A172 (cell line): Measurements from ENCODE around the gene DYRK1A. TPM values are rescaled to one million over a fixed set of nuclear protein-coding genes. Genes with fewer than 3 reads are reported as not detected.

Experiments
- DNase-seq: peaks from one replicate; pipeline ENCODE4 v3.0.0-alpha.2; 2015; ENCODE audit warnings: low spot score
- total RNA-seq: library from RNA; depleted of rRNA; stranded (reverse); fragments of >200 nt; shearing (Covaris generic); gene quantifications from 2 replicates; pipeline ENCODE4 v1.2.3, GENCODE V29; 2014

The DYRK1A gene
- total RNA-seq, 1 experiment from 2014 or later = 59.0 TPM

DNA sequence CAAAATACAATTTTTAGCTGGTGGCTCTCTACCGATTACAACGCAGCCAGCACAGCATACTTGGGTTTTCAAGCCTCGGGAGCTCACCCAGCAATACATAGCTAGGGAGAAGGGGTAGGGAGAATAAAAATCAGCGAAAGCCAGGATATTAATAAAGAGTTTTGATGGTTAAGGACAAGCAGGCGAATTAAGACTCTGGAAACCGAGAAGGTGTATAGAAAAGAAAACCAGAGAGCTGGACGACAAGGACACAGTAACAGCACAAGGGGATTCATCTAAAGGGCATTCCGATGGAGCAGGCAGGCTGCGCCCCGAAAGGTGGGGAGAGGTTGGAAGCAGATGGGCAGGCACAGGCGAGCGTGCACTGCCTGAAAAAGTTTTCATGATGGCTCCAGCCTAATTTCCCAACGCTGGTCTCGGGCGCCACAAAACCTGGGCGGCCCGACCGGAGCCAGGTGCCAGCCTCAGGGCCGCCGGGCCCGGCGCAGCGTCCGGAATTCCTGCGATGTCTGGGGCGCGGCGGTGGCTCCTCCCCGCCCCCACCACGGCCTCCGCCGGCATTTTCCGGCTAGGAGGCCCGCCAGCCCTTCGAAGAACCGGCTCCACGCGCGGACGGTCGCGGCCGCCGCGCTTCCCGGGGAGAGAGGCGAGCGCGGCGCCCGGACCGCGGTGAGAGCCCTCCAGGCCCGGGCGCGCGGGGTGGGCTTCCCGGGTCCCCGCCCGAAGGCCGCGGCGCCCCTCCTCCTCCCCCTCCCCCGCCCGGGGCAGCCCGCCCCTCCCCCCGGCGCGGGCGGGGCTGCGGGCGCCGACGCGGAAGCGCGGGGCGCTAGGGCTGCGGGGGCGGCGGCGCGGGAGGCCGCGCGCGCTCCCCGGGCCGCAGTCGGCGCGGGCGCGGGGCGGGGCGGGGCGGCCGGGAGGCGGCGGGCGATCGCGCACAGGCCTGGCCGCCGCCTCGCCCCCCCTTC, 774 bp upstream of the DYRK1A start:
- DNase-seq = peak; percentile 68

- no peak for DNase-seq
Observed at GRCh38 chr21:37367336-37367702, 746 bp downstream of the DYRK1A start.

DNA sequence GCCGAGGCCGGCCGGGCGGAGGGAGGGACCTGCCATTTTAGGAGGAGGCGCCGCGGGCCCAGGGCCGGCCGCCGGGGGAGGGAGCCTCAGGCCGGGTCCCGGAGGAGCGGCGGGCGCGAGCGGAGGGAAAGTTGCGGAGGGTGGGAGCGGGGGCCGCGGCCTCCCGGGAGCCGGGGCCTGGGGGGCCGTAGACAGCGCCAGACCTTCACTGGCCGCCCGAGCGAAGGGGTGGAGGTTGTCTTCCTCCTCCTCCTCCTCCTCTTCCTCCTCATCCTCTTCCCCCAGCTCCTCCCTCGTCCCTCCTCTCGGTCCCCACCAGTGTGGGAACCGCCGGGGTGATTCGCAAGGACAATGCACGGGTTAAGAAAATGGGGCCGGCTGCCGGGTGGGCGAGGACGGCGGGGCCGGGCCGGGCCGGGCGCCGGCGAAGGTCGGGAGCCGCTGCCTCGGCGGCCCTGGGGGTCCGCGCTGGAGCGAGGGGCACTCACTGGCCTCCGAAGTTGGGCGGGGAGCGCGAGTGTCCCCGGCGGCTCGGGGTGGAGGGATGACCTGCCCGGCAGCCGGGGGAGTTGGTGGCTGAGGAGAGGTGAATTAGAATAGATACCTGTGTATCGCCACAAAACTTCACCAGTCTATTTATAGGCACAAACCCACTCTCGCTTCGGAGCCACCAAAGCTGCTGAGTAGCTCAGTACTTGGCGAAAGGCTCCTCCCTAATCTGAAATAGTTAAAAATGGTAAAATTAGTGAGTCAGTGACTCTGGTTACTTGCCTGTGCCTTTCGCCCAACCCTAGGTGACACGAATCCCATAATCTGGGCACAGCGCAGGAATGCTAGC, 1.3 kb downstream of the DYRK1A start:
- DNase-seq = peak; percentile 62

GRCh38 chr21:37368541-37369279, 2.1 kb downstream of the DYRK1A start:
- peak; percentile 53 for DNase-seq

DNA sequence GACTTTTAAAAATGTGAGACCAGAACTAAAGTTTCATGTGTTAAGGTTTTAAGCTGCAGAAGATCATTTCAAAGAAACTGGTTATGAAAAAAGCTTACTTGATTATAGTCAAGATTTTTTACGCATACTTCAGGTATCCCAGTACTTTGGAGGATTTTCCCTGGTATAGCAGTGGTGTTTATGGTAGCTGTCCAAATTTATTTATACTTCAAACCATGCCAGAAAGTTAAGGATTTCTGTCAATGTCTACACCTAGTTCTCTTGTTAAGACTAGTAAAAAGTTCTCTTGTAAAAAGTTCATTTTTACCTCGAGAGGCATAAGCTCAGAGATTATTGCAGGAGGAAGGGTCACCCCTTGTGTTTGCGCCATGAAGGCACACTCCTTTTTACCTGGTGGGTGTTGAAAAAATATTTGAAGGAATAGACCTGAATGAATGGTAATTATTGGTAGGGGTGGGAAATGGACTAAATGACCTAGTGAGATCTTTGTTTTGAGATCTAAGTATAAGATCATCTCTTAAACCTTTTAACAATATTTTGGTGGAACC, 2.8 kb downstream of the DYRK1A start:
- DNase-seq = no peak

DNA sequence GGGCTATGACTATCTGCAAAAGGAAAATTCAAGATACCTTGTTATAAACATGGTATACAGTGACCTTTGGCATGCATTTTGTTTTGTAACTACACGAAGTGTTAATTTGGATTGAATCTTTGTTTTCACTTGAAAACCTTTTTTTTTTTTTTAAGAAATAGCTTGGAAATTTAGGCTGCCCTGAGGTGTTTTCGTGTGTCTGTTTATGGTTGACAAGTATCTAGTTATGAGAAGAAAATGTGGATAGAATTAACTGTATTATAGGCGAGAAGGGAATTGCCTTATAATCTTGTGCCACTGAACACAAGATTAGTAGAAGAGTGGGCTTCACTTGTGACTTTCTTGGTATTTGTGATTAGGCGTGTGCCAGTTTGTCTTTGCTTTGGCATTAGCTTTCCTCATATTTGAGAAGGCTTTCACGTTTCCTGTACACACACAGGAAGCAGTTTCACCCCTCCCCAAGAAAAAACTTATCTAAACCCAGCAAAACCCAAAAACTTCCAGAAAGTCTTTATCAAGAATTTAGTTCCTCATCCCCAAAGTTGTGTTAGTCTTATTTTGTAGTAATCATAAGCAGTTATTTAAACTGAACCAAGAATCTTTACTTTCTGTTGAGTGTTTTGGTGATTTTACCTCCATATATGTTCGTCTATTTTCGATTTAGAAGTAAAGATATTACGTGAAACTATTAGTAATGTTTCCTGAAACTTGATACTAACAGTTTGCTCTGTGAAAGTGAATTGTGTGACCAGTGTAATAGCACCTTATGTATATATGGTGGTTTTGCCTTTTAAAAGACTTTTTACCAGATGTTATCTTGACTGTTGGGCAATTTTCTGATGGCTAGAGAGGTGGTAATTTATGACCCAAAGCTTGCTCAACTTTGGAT, 3.8 kb downstream of the DYRK1A start:
- peak; percentile 20 for DNase-seq

GRCh38 chr21:37371041-37371397, 4.4 kb downstream of the DYRK1A start:
- DNase-seq = no peak

GRCh38 chr21:37372127-37372731, 5.7 kb downstream of the DYRK1A start:
- DNase-seq = no peak

GRCh38 chr21:37372951-37373350, 6.4 kb downstream of the DYRK1A start:
- DNase-seq = no peak

DNA sequence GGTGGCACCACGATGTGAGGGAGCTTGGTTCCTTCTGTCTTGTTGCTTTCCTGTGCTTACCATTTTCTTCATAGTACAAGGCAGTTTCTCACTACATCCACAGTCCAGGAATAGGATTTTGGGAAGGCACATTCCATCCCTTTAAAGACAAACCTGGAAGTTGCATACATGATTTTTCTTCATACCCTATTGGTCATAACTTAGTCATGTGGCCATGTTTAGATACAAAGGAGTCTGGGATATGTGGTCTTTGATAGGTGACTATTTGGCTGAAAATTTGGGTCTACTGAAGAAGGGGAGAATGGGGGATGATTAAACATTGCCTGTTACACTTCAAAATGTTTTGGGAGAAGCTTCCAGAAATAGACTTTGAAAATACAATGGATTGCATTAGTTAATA, 7.0 kb downstream of the DYRK1A start:
- DNase-seq = no peak

DNA sequence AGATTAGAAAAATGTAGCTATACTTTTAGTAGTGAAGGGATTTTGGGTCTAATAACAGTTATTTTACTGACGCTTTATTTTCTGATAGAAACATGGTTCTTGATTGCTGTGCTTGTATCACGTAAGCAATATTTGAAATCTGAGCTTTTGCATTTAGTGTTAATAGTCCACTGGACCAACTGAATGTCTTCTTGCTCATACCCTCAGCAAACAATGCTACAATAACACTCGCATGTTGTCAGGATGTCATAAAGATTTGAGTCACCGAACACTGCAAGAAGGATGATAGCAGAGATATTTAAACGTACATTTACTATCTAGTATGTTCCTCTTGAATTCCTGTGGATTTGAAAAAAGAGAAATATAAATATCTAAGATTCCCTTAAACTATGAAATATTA, 7.5 kb downstream of the DYRK1A start:
- DNase-seq = peak; percentile 23

- DNase-seq = no peak
Observed at GRCh38 chr21:37375866-37376574, 9.4 kb downstream of the DYRK1A start.

- no peak for DNase-seq
Observed at GRCh38 chr21:37378700-37379139, 12.1 kb downstream of the DYRK1A start.

DNA sequence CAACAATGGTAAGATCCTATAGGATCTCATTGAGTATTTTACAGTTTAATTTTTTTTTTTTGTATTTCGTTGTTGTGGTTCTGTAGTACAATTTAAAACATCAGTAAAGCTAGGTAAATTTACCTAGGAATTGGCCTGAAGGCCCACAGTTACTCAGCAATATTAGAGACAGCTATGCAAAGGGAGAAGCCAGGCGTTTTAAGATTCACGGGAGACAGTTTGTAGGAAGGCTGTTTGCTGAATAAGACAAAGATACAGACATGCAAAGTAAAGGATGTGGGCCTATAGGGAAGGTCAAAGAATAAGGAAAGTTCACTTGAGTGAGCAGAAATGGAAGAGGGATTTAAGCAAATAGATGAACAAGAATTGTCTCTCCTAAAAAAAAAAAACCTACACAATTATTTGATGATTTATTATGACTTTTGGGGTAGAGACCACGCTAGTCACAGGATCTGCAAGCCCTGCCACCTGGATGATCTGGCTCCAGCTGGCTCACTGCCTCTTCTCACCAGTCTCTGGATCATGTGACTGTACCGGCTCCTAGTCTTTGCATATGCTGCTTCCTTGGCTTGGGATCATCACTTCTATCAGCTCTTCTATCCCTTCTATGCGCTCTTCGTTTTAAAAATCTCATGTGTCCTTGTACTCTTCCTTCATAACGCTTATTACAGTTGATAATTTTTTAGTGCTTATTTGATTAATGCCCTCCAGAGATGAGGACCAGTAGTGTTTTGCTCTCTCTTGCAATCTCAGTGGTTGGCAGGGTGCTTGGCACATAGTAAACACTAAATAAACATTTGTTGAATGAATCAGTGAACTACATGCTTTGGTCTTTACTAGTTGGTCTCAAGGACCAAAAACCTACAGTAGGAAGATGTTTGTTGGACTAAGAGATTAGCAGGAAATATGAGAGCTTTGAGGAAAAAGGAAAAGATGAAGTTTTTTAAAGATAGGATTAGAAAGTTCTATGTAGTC, 14.1 kb downstream of the DYRK1A start:
- DNase-seq = peak; percentile 42

GRCh38 chr21:37381883-37382585, 15.5 kb downstream of the DYRK1A start:
- no peak for DNase-seq

- DNase-seq = no peak
Observed at GRCh38 chr21:37383086-37383485, 16.5 kb downstream of the DYRK1A start.

DNA sequence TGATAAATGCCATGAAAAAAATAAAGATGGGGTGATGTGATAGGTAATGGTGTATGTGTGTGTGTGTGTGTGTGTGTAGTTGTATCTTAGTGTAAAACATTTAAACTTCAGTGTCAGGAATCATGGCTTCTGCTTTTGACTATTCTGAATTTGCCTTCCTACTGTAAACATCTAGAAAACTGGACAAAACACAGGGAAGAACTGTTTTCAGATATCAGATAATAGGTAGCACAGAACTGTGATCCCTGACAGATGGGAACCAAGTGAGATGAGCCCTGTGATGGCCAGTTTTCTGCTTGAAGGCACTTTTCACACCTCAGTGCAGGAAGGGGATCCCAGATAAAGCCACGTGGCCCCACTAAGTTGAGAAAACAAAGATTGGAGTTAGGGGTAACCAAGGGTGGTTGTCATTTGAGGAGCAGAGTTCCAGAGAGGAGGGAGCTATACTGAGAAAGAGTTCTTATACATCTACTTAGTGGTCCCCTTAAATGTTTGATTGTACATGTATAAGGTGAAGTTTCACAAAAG, 17.3 kb downstream of the DYRK1A start:
- no peak for DNase-seq
